HG03103 (cell line): Measurements from ENCODE around the gene CLOCK.

ENCODE experiments used
- ATAC-seq: cut with Tn5 transposase; IDR thresholded peaks from one replicate; pipeline ENCODE4 v1.9.1; 2021; ENCODE audit warnings: low read depth; ENCODE audit not compliant: unreplicated experiment

Gene CLOCK

DNA sequence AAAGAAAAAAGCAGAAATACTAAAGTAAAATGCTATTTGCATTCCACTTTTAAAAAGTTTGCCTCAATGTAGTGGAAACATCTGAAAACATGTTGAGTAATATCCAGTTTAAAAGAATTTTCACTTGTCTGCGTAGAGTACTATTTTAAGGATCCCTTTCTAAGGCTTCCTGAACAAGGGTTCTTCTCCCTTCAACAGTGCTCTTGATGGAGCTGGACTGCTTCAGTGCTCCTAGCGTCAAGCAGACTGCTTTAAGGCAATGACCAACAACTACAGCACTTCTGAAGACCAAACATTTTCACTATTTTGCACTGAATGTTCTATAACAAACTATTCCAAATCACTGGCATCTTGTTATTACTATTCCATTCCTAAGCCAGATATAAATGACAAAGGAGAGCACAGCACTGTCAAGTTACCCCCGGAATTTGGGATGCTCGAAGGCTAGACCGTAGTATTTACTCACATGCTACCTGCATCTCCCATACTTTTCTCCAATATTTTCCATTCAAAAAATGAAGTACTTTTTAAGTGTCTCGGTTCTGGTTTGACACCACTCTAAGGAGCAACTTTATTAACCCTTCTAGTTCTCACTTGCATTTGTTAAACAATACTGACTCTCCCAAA lies 114.9 kb downstream of the CLOCK start:
- ATAC-seq: no peak

DNA sequence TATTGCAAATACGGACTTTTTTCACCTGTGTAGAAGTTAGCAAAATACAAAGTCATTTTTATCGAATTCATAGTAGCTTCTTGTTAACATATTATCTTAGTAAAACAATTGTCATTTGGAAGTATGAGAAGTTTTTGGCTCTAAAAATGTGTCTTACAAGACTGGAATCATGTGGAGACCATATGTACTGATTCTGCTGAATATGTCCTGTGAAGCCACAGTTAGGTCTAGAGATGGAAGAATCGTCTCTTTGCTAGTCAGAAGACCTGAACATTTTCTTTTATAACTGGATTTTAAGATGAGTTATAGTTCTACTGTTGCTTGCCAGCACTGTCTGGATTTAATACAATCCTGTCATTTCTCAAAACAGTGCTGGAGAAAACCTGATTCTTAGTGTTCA lies 121.9 kb downstream of the CLOCK start:
- no peak for ATAC-seq

DNA sequence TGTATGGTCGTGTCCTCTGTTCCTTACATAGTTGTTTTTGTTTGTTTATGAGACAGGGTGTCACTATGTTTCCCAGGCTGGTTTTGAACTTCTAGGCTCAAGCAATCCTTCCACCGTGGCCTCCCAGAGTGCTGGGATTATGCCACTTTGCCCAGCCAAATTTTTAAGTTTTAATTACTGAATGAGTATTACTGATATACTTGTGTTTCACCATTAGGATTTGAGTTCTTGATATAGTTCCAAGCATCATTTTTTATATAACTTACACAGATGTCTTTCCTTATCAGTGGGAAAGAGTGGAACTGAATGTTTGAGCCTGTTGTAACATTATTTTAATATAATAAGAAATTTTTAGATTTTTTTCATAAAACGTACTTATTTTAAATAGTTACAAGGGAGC lies 130.5 kb downstream of the CLOCK start:
- ATAC-seq: no peak

DNA sequence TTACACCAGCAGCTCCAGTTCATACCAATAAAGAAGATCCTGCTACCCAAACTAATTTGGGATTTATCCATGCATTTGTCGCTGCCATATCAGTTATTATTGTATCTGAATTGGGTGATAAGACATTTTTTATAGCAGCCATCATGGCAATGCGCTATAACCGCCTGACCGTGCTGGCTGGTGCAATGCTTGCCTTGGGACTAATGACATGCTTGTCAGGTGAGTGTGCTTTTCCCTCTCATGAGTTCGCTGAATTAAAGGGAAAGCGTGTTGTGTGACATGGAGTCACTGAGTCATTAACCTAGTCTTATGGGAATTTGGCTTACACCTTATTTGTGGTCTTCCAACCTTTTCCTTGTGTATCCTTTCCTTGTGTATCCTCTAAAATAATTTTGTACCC lies 135.1 kb downstream of the CLOCK start:
- ATAC-seq: no peak

DNA sequence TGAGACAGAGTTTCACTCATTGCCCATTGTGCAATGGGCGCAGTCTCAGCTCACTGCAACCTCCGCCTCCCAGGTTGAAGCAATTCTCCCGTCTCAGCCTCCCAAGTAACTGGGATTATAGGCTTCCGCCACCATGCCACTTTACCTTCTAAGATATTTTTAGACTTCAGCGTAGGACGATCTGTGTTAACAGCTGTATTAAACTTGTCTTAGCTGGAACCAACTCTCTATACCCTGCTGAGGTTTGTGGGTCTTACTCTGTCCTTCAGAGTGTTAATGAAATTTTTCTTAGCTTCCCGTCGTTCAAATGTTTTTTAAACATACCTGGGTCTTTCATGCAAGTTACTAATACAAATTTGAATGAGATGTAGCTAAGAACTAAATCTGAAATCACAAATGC lies 136.3 kb downstream of the CLOCK start:
- ATAC-seq: no peak

DNA sequence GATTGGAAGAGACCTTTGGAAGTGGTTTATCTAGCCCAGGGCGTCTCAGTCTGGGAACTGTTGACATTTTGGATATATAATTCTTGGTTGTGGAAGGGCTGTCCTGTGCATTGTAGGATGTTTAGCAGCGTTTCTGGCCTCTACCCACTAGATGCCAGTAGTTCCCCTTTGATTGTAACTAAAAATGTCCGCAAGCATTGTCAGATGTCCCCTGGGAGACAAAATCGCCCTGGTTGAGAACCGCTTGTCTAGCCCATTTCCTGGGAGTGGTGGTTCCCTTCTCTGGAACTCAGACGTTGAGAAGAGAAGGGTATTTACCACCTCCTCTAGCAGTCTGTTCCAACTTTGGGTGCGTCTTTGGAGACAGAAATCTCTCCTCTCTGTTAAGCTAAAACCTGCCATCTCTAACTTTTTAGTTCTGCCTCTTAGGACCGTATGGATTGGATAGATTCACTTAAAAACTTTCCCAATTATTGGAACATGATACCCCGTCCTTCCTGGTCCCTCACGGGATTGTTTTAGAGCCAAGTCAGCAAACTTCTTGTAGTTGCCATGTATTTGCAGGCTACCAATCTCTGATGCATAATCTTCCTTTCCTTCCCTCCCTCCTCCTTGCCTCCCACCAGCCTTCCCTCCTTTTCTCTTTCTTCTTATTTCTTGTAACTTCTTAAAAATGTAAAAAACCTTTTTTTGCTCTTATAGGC lies 137.1 kb downstream of the CLOCK start:
- ATAC-seq: peak; percentile 64

DNA sequence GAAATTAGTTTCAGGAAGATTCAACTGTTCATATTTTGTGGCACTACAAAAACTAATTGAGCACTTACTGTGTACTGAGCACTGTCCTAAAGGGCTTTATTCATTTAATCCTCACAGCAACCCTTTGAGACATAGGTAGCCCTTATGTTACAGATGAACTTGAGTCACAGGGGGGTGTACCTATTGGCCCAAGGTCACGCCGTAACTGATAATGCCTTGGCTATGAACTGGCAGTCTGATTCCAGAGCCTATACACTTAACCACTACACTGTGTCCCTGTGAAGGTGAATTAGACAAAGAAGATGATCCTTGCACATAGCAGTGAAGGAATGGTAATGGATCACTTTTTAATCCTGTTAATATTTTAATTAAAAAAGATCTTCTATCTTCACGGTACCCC lies 138.9 kb downstream of the CLOCK start:
- ATAC-seq: no peak

DNA sequence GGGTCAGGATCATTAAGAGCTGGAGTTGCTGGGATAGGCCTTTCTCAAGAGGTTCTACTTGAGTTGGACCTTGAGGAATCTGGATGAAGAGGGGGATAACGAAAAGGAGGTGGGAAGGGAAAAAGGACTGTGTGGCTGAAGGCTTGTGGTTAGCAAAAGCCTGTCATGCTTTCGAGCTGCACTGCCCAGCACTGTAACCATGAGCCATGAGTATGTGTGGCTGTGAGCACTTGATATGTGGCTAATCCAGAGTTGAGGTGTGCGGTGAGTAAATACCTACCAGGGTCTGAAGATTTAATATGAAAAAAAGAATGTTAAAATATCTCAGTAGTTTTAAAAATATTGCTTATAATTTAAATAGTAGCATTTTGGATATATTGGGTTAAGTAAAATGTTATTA lies 139.6 kb downstream of the CLOCK start:
- ATAC-seq: no peak

DNA sequence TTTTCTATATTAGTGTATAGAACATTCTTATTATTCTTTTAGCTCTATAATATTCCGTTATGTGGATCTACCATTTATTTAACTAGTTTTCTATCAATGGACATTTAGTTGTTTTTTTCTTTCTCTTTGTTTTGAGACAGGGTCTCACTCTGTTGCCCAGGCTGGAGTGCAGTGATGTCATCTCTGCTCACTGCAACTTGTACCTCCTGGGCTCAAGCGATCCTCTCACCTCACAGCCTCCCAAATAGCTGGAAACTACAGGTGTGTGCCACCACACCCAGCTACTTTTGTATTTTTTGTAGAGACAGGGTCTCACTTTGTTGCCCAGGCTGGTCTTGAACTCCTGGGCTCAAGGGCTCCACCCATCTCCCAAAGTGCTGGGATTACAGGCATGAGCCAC lies 140.2 kb downstream of the CLOCK start:
- ATAC-seq: no peak

DNA sequence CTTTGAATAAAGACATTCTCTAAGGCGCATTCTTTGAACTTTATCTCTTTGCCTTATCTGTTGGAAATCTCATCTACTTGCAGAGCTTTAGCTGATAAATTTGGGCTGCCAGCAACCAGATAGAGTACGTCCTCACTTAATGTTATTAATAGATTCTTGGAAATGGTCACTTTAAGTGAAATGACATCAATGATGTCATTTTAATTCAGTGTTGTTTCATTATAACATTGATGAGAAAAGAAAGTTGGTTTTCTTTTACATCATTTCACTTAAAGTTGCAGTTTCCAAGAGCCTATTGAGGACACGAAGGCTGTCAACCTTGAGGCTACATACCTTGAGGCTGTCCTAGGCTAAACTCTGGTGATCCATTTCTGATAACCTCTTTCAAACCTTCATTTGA lies 141.6 kb downstream of the CLOCK start:
- ATAC-seq: no peak

DNA sequence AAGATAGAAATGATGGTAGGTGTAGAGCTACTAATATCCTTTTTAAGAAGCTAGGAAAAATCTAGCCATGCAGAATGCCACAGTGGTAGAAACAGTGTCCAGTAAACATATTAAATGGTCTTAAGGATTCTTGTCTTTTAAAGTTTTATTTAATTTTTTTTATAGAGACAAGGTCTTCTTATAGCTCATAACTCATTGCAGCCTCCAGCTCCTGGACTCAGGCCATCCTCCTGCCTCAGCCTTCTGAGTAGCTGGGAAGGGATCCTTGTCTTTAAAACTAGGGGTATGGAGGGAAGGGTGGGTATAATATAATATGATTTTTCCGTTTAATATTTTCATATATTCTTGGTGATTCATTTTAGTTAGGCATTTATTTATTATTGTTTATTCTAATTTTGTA lies 147.1 kb downstream of the CLOCK start:
- no peak for ATAC-seq

DNA sequence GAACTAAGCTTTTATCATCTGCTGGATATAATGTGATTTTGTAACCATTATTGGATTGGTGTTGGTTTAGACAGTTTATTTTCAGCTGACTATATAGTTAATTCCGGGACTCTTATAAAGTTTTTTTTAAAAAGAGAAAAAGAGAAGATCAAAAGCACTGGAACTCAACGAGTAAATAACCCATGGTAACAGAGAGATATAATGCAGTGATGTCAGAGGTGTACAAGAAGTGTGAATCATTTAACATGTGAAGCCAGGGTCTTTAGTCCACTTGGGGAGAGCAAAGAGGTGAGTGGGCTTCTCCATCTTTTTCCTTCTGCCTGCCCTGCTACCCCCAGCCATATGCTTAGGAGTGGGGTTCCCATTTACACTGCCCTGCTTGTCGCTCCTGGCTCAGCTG lies 147.7 kb downstream of the CLOCK start:
- no peak for ATAC-seq

DNA sequence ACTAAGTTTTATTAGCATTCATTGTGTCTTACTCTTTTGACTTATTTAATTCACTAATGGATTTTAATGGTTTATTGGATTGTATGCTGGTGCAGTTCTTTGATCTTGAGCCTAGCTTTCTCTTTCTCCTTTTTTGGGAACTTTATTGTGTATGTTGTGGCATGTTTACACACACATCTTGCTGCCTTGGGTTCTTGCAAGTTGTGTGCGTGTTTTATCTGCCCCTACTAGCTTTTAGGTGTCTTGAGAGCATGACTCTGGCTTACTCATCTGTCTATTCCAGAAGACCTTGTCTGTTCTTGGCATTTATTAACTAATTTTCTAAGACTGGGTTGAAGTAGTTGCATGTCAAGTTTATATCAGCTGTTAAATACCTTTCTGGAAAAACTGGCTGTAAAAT lies 148.2 kb downstream of the CLOCK start:
- ATAC-seq: no peak

DNA sequence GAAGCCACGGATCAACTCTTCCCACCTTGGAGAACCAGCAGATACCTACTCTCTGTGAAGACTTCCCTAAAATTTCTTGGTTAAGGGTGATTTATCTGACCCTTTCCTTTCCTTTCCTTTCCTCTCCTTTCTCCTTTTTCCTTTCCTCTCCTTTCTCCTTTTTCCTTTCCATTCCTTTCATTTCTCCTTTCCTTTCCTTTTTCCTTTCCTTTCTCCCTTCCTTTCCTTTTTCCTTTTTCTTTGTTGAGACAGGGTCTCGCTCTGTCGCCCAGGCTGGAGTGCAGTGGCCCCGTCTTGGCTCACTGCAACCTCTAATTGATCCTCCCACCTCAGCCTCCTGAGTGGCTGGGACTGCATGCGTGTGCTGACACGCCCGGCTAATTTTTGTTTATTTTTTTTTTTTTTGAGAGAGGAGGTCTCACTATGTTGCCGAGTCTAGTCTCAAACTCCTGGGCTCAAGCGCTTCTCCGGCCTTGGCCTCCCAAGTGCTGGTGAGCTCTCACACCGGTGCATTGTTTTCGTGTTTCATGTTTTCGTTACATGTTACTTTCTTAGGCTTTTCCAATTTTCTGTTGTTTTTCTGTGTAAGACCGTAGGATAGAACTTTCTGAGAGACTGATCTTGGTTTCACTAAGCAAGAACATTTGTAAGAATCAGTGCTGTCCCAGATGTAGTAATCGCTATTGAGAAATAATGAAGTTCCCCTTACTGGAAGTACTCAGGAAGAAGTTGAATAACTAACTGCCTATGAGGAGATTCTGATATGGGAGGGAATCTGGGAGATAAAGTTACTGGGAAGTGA lies 149.0 kb downstream of the CLOCK start:
- no peak for ATAC-seq

DNA sequence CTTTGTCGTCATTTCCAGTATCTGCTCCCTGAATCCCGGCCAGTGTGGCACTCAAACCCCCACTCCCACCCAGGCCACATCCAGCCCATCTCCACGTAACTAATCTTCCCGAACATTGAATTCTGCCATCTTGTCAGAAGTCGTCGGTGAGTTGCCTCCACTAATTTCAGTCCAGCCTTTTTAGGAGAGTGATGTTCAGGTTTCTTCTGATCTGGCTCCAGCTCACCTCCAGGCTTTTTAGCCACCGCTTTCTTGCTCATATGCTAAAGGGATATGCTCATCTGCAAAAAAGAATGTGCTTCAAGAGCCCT lies 149.6 kb downstream of the CLOCK start:
- no peak for ATAC-seq

DNA sequence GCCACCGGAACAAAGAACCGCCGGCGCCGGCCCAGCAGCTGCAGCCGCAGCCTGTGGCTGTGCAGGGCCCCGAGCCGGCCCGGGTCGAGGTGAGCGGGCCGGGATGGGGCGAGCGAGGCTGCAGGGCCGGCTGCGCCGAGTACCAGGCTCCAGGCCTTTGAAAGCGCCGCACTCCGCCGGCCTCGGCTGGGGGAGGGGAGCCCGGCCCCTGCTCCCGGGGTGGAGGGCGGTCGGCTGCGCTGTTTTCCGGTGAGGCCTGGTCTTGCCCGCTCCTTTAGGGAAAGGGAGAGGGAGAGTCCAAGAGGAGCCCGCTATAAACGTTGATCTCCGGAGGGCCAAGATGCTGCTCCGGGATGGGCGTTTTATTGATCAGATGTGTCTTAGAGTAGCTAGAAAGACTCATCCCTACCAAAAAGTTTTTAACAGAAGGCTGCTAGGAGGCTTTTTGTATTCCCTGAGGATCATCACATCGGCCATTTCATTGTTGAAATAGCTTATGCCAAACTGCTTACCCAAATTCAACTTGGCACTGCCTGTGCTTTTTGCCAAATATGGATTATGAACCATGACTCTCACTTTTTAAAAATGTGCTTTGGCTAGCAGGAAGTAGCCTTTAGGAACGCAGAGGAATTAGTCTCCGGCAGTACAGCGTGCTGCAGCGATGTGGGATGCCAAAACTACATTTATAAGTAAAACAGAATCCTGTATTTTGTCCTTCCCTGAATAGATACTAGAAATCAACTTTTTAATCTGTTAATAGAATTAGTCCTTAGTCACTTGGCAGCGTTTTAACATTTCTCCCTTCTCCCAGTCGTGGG lies 150.2 kb downstream of the CLOCK start:
- peak; percentile 22 for ATAC-seq

DNA sequence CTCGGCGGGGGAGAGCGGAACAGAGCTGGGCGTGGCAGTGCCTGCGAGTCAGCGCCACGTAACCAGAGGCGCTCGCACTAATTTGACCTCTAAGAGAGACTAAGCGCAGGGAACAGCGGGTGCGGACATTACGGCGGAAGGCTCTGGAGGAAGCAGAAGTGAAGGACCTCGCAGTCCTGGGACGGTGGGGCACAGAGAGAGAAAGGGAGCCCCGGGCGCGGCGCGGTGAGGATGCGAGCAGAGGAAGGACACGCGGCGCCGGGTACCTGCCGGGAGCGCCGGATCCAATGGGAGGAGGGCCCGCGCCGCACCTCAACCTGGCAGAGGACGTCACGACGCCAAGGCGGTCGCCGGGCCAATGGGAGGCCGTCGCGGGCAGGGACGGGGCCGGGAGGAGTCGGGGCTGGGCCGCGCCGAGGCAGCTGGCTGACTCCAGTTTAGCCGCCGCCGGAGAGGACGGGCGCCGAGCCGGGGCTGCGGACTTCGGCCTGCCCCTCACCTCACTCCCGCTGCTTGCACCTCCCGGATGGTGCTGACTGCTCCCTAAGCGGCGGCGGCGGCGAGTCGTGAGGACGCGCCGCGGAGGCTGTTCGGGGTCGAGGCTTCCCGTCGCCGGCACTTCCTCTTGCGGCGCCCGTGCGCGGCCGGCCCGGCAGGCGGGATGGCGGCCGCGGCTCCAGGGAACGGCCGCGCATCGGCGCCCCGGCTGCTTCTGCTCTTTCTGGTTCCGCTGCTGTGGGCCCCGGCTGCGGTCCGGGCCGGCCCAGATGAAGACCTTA lies 151.0 kb downstream of the CLOCK start, which contains the start of gene TMEM165:
Gene TMEM165, plus strand, starts transcription at position 429 of the 779 bp plus-strand sequence. Its CDS starts 233 bp downstream, at position 662.
- peak; percentile 90 for ATAC-seq

DNA sequence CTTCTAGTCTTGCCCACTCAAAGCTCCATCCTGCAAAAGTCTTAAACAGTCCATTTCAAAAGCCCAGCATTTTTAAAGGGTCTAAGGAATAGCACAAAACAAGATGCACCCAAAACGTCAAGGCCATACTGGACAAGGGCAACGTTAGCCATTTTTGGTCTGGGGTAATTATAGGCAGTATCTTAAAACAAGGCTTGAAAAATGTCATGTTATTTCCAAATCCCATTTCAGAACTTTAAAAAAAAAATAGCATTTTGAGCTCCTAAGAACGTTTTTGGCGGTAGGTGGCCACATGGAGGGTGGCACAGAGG lies 151.5 kb downstream of the CLOCK start:
- no peak for ATAC-seq

DNA sequence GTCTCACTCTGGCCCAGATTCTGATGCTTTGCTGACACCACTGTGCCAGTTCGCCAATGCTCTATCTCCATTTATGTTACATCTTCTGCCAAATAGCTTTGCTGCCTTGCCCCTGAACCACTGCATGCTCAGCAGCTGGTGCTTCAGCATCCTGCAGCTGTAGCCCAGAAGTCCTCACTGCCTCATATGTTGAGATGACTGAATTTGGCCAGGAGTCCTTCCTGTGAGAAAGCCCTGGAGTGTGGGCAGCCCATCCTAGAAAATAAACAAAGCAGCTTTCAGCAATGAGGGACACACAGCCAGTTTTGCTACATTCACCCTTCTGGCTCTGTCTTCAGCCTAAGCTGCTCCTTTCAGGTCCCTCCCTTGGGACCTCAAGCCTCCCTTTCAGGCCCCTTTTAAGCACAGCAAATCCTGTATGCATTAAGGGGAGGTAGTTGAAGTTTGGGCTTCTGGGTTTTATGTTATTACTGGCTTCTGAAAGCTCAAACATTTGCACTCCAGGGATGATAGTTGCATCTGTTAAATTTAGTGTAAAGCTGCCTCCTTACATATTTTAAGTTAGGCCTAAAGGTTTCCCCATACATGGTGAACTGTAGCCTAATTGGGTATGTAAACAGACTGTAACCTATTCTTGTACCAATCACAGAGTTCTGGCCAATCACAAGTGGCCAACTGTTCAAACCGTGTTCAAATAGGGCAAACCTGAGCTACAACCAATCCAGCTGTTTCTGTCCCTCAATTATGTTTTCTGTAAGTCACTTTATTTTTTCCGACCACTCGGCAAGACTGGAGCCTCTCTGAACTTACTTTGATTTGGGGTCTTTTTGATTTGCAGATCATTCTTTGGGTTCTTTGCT lies 153.0 kb downstream of the CLOCK start:
- ATAC-seq: no peak
